GM12874 (cell line): Measurements from ENCODE around the gene AKNA.

Experiments used
- CTCF ChIP-seq: IDR thresholded peaks from 2 replicates; pipeline ENCODE4 v1.5.1; 2011; ENCODE audit warnings: low read depth, mild to moderate bottlenecking, control low read depth, low read length, moderate library complexity; ENCODE audit not compliant: insufficient read depth

AKNA gene

GRCh38 chr9:114339130-114339908 is 48.5 kb downstream of the AKNA start:
- peak; percentile 93 for TF ChIP-seq CTCF

- TF ChIP-seq CTCF, result no peak
Measured at GRCh38 chr9:114338187-114338586, 49.6 kb downstream of the AKNA start.

- no peak for TF ChIP-seq CTCF
Measured at GRCh38 chr9:114336699-114337395, 50.9 kb downstream of the AKNA start.

GRCh38 chr9:114336157-114336556 is 51.6 kb downstream of the AKNA start:
- no peak for TF ChIP-seq CTCF

- no peak for TF ChIP-seq CTCF
Measured at GRCh38 chr9:114335745-114336144, 52.0 kb downstream of the AKNA start.

- TF ChIP-seq CTCF, result no peak
Measured at GRCh38 chr9:114334490-114334889, 53.3 kb downstream of the AKNA start.

GRCh38 chr9:114330636-114331035 is 57.1 kb downstream of the AKNA start:
- TF ChIP-seq CTCF, result no peak
